ENCODE results near the gene C3orf52. TPM values are rescaled to one million over a fixed set of nuclear protein-coding genes. Genes with fewer than 3 reads are reported as not detected.

Gene C3orf52, protein sequence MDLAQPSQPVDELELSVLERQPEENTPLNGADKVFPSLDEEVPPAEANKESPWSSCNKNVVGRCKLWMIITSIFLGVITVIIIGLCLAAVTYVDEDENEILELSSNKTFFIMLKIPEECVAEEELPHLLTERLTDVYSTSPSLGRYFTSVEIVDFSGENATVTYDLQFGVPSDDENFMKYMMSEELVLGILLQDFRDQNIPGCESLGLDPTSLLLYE
- 11.1 to 14.1 TPM (median 12.4 TPM) in 5 replicates for total RNA-seq (2022; extraction: Qiagen RNA extraction)

DNA sequence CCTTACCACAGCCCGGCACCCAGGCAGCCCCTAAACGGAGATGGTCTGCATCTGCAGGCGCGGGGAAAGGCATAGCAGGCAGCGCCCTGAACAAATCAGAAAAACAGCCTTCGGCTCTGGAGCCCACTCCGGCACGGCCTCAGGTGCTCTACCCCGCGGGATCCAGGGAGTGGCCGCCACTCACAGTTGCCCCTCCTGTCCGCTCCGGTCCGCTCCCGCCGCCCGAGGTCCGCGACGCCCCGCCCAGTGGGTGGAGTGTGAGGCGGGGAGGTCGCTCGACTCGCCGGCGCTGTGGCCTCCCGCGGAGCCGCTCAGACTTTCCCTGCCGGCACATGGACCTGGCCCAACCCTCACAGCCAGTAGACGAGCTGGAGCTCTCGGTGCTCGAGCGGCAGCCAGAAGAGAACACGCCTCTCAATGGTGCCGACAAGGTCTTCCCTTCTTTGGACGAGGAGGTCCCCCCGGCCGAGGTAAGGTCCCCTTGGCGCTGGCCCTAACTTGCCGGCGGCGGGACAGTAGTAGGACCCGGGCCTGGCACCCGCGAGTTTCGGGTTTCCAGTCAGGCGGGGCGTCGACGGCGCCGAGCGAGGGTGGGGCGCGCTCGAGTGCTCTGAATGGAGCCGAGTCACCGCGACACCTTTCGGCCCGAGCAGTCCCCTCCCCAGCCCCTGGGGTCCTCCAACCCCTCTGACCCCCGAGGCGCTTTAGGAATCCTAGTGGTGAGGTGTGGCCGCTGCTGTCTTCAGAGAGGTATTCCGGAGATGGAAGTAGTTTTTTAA is at the start of gene C3orf52:
C3orf52 (plus strand) TSS at position 314 of the 779 bp plus-strand sequence; CDS start at position 333, 19 bp downstream.

DNA sequence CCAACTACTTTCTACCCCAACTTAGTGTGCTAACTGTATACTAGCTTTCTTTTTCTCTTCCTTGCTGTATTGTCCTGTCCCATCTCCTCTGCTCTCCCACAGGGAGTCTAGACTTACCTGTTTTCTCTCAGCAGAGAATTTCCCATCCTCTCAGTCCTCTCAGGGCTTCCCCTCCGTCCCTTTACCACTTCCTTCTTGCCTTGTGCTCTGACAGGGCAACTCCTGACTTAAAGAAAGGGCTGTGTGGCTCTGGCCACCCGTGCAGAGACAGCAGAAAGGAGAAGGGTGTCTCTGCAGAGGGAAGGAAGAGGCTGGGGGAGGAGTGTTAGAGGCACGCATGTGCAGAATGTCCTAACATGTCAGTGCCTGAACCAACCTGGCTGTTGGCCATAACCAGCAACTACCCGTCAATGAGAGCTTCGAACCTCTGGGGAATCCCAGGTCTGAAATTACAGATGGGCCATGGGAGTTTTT is 46.8 kb downstream of the C3orf52 start, which contains the start of gene GCSAM:
GCSAM (minus strand) TSS at position 274 of the 474 bp plus-strand sequence; CDS start at position 146, 128 bp downstream.

Other genes with a start within 250 kb of the C3orf52 start
- gene PHLDB2, start 227.1 kb upstream of the C3orf52 start, total RNA-seq (2022; extraction: Qiagen RNA extraction): 14.3 to 21.9 TPM (median 20.7 TPM) in 5 replicates
- 15.5 to 19.1 TPM (median 18.2 TPM) in 5 replicates for gene ABHD10, start 107.4 kb upstream of the C3orf52 start, total RNA-seq (2022; extraction: Qiagen RNA extraction)
- gene TAGLN3, start 87.5 kb upstream of the C3orf52 start, total RNA-seq (2022; extraction: Qiagen RNA extraction): not detected in 5 replicates
- 0.08 to 0.14 TPM (median 0.10 TPM) in 4 of 5 replicates, not detected in the other for gene TMPRSS7, start 51.7 kb upstream of the C3orf52 start, total RNA-seq (2022; extraction: Qiagen RNA extraction)
- gene GCSAM, start 46.9 kb downstream of the C3orf52 start, total RNA-seq (2022; extraction: Qiagen RNA extraction): not detected in 5 replicates
- not detected in 5 replicates for gene SLC9C1, start 207.8 kb downstream of the C3orf52 start, total RNA-seq (2022; extraction: Qiagen RNA extraction)
- not detected in 5 replicates for gene CD200, start 246.8 kb downstream of the C3orf52 start, total RNA-seq (2022; extraction: Qiagen RNA extraction)